HFFc6 (cell line): ENCODE results near the gene MEG3. TPM values are rescaled to one million over a fixed set of nuclear protein-coding genes. Genes with fewer than 3 reads are reported as not detected.

Experiments
- DNase-seq: peaks from one replicate; pipeline ENCODE4 v3.0.0-alpha.2; 2018
- H3K27ac Mint-ChIP-seq: 2 replicates; pipeline ENCODE4 v1.8.0; 2020; ENCODE audit warnings: mild to moderate bottlenecking, mixed read lengths
- H3K27me3 Mint-ChIP-seq: 2 replicates; pipeline ENCODE4 v1.8.0; 2021; ENCODE audit warnings: mild to moderate bottlenecking, moderate library complexity, mixed read lengths; ENCODE audit not compliant: insufficient read depth
- H3K36me3 Mint-ChIP-seq: 2 replicates; pipeline ENCODE4 v1.8.0; 2021; ENCODE audit warnings: low read depth, mixed read lengths
- H3K4me1 Mint-ChIP-seq: 2 replicates; pipeline ENCODE4 v1.8.0; 2020; ENCODE audit warnings: low read depth, mixed read lengths
- H3K4me3 Mint-ChIP-seq: 2 replicates; pipeline ENCODE4 v1.8.0; 2020; ENCODE audit warnings: mild to moderate bottlenecking, moderate library complexity, mixed read lengths
- H3K9me3 Mint-ChIP-seq: 2 replicates; pipeline ENCODE4 v1.8.0; 2020; ENCODE audit warnings: mild to moderate bottlenecking, mixed read lengths
- CTCF ChIP-seq: fragments of 200-600 bp; sonication (generic); IDR thresholded peaks from 2 replicates; pipeline ENCODE4 v1.5.0; 2021; ENCODE audit warnings: antibody characterized with exemption, mild to moderate bottlenecking
- total RNA-seq, 6 experiments: library from RNA; stranded (reverse); fragmentation: NEBNext Ultra II Directional; extraction: Animal tissue kit (Norgen Biotek cat#: 25700); gene quantifications; 2 replicates in 1 of 6; 3 replicates in 5 of 6; pipeline ENCODE4 v1.2.3, GENCODE V29; 2021

The MEG3 gene
- total RNA-seq, 6 experiments from 2014 or later, result 151 to 262 (median 250) TPM

GRCh38 chr14:100786131-100786530, 39.8 kb upstream of the MEG3 start:
- no peak overlapping the region for H3K4me3 Mint-ChIP-seq
- no peak for DNase-seq
- no peaks in the 10 kb centered on the region for H3K36me3 Mint-ChIP-seq
- TF ChIP-seq CTCF, result no peak
- no peaks in the 10 kb centered on the region for H3K9me3 Mint-ChIP-seq
- H3K27ac Mint-ChIP-seq, result no peak overlapping the region
- peaks cover 39% of the 10 kb centered on the region for H3K27me3 Mint-ChIP-seq
- peaks cover 5% of the 10 kb centered on the region; the same call in 1 of the 2 replicates for H3K4me1 Mint-ChIP-seq

GRCh38 chr14:100786576-100787219, 39.2 kb upstream of the MEG3 start:
- no peak for DNase-seq
- no peaks in the 10 kb centered on the region for H3K36me3 Mint-ChIP-seq
- no peak for TF ChIP-seq CTCF
- H3K4me3 Mint-ChIP-seq, result no peak overlapping the region
- H3K9me3 Mint-ChIP-seq, result no peaks in the 10 kb centered on the region
- H3K27me3 Mint-ChIP-seq, result peaks cover 39% of the 10 kb centered on the region
- peaks cover 7% of the 10 kb centered on the region; the same call in 1 of the 2 replicates for H3K4me1 Mint-ChIP-seq
- H3K27ac Mint-ChIP-seq, result no peak overlapping the region

GRCh38 chr14:100787659-100788058, 38.3 kb upstream of the MEG3 start:
- no peaks in the 10 kb centered on the region for H3K9me3 Mint-ChIP-seq
- H3K27ac Mint-ChIP-seq, result no peak overlapping the region
- no peak overlapping the region for H3K4me3 Mint-ChIP-seq
- DNase-seq, result no peak
- H3K36me3 Mint-ChIP-seq, result no peaks in the 10 kb centered on the region
- peaks cover 36% of the 10 kb centered on the region for H3K27me3 Mint-ChIP-seq
- peaks cover 7% of the 10 kb centered on the region; the same call in 1 of the 2 replicates for H3K4me1 Mint-ChIP-seq
- no peak for TF ChIP-seq CTCF

- H3K27me3 Mint-ChIP-seq, result peaks cover 36% of the 10 kb centered on the region
- no peaks in the 10 kb centered on the region for H3K9me3 Mint-ChIP-seq
- DNase-seq, result no peak
- no peak overlapping the region for H3K27ac Mint-ChIP-seq
- H3K36me3 Mint-ChIP-seq, result no peaks in the 10 kb centered on the region
- TF ChIP-seq CTCF, result no peak
- no peak overlapping the region for H3K4me3 Mint-ChIP-seq
- H3K4me1 Mint-ChIP-seq, result peaks cover 7% of the 10 kb centered on the region; the same call in 1 of the 2 replicates
Observed at GRCh38 chr14:100788517-100788916, 37.4 kb upstream of the MEG3 start.

GRCh38 chr14:100788942-100789341, 37.0 kb upstream of the MEG3 start:
- Mint-ChIP-seq H3K27me3 (peaks cover 38% of the 10 kb centered on the region), H3K9me3 (no peaks in the 10 kb centered on the region), H3K4me3 (no peak overlapping the region), H3K27ac (no peak overlapping the region), H3K4me1 (peaks cover 7% of the 10 kb centered on the region; the same call in 1 of the 2 replicates), H3K36me3 (no peaks in the 10 kb centered on the region)
- TF ChIP-seq CTCF, result no peak
- DNase-seq, result no peak
